ENCODE data around the gene SLC25A47. TPM values are rescaled to one million over a fixed set of nuclear protein-coding genes. Genes with fewer than 3 reads are reported as not detected.
"Not testable (repeated sequence)": the region's sequence is repeated elsewhere in the genome, so short reads cannot be mapped to it uniquely, and the experiment has no call there.

SLC25A47 gene
- total RNA-seq, 1 donor from 2014 or later, result not detected

GRCh38 chr14:100294213-100294962, 28.8 kb upstream of the SLC25A47 start:
- no peak for TF ChIP-seq CTCF (IDR thresholded peaks at IDR 0.05)
- Mint-ChIP-seq H3K9me3 (no peaks in the 10 kb centered on the region), H3K36me3 (ENCODE audit: low read depth) (peaks cover 2% of the 10 kb centered on the region), H3K27me3 (no peaks in the 10 kb centered on the region), H3K4me1 (peaks cover 55% of the 10 kb centered on the region), H3K4me3 (peak overlapping the region; percentile 3), H3K27ac (peak overlapping the region; percentile 36)
- intact Hi-C loops (cut with micrococcal nuclease), result loop anchor here (1.0 kb wide), 1 partner anchor 9 kb away; no protein-coding TSS in a partner anchor
- no peak for DNase-seq
- CTCF ChIA-PET, result interaction anchor here (2.2 kb wide), 1 partner anchor 9 kb away, joined by 8 read pairs; no protein-coding TSS in a partner anchor
- peak; percentile 71 for ATAC-seq (ENCODE audit: low read depth)
- POLR2A ChIA-PET, result interaction anchor here (0.5 to 2.3 kb wide), 4 partner anchors 9 to 27 kb away, joined by 3 to 14 read pairs (median 4); no protein-coding TSS in a partner anchor

- ATAC-seq (ENCODE audit: low read depth) (no peak), DNase-seq (no peak)
- H3K4me3 Mint-ChIP-seq, result no peak overlapping the region
- no peak for TF ChIP-seq CTCF (IDR thresholded peaks at IDR 0.05)
- H3K36me3 Mint-ChIP-seq (ENCODE audit: low read depth), result peaks cover 2% of the 10 kb centered on the region
- no peak overlapping the region for H3K27ac Mint-ChIP-seq
- POLR2A ChIA-PET, result interaction anchor here (2.3 kb wide), 1 partner anchor 10 kb away, joined by 14 read pairs; no protein-coding TSS in a partner anchor
- intact Hi-C loops (cut with micrococcal nuclease), result loop anchor here (1.0 kb wide), 1 partner anchor 10 kb away; no protein-coding TSS in a partner anchor
- H3K27me3 Mint-ChIP-seq, result no peaks in the 10 kb centered on the region
- H3K4me1 Mint-ChIP-seq, result peaks cover 60% of the 10 kb centered on the region
- CTCF ChIA-PET, result interaction anchor here (2.2 kb wide), 1 partner anchor 9 kb away, joined by 8 read pairs; no protein-coding TSS in a partner anchor
- no peaks in the 10 kb centered on the region for H3K9me3 Mint-ChIP-seq
These were observed 28.2 kb upstream of the SLC25A47 start for GRCh38 chr14:100294963-100295330.

GRCh38 chr14:100295376-100296105, 27.6 kb upstream of the SLC25A47 start:
- ChIA-PET POLR2A (interaction anchor here (2.3 kb wide), 1 partner anchor 10 kb away, joined by 14 read pairs; no protein-coding TSS in a partner anchor), CTCF (interaction anchor here (2.2 kb wide), 1 partner anchor 10 kb away, joined by 8 read pairs; no protein-coding TSS in a partner anchor)
- intact Hi-C loops (cut with micrococcal nuclease), result no loop called here
- DNase-seq (no peak), ATAC-seq (ENCODE audit: low read depth) (no peak)
- peaks cover 60% of the 10 kb centered on the region for H3K4me1 Mint-ChIP-seq
- H3K4me3 Mint-ChIP-seq, result no peak overlapping the region
- H3K9me3 Mint-ChIP-seq, result no peaks in the 10 kb centered on the region
- no peak for TF ChIP-seq CTCF (IDR thresholded peaks at IDR 0.05)
- peaks cover 2% of the 10 kb centered on the region for H3K36me3 Mint-ChIP-seq (ENCODE audit: low read depth)
- no peaks in the 10 kb centered on the region for H3K27me3 Mint-ChIP-seq
- no peak overlapping the region for H3K27ac Mint-ChIP-seq

GRCh38 chr14:100296106-100296651, 27.0 kb upstream of the SLC25A47 start:
- POLR2A ChIA-PET, result interaction anchor here (1.0 to 1.3 kb wide), 2 partner anchors 11 to 16 kb away, joined by 3 to 4 read pairs; no protein-coding TSS in a partner anchor
- TF ChIP-seq CTCF (IDR thresholded peaks at IDR 0.05), result no peak
- DNase-seq (no peak), ATAC-seq (ENCODE audit: low read depth) (no peak)
- intact Hi-C loops (cut with micrococcal nuclease), result no loop called here
- Mint-ChIP-seq H3K27ac (no peak overlapping the region), H3K36me3 (ENCODE audit: low read depth) (peaks cover 2% of the 10 kb centered on the region), H3K4me1 (peaks cover 60% of the 10 kb centered on the region), H3K27me3 (no peaks in the 10 kb centered on the region), H3K9me3 (no peaks in the 10 kb centered on the region), H3K4me3 (peak overlapping the region; percentile 26)
- CTCF ChIA-PET, result no interaction called here

- not testable (repeated sequence) for H3K27me3 Mint-ChIP-seq; H3K9me3 Mint-ChIP-seq; H3K36me3 Mint-ChIP-seq (ENCODE audit: low read depth); DNase-seq; ATAC-seq (ENCODE audit: low read depth); H3K4me3 Mint-ChIP-seq
- ChIA-PET POLR2A (interaction anchor here (1.0 to 1.3 kb wide), 2 partner anchors 12 to 16 kb away, joined by 3 to 4 read pairs; no protein-coding TSS in a partner anchor), CTCF (interaction anchor here (0.6 kb wide), 1 partner anchor 80 kb away, joined by 3 read pairs; no protein-coding TSS in a partner anchor)
- H3K27ac Mint-ChIP-seq, result peak overlapping the region; percentile 87
- peaks cover 60% of the 10 kb centered on the region for H3K4me1 Mint-ChIP-seq
- intact Hi-C loops (cut with micrococcal nuclease), result loop anchor here (1.0 kb wide), 1 partner anchor 9 kb away; no protein-coding TSS in a partner anchor
These were observed 26.4 kb upstream of the SLC25A47 start for GRCh38 chr14:100296729-100297128.

Data from activated B cell treated with CpG ODN at 0.5 μM for 24 hours (primary cell).